T-helper 9 cell (primary cell): ENCODE measurements around the gene ANKRD37.

ENCODE experiments used
- DNase-seq: peaks from one replicate; pipeline ENCODE4 v3.0.0-alpha.2; 2020

Gene ANKRD37

GRCh38 chr4:185381288-185382196 is 15.1 kb upstream of the ANKRD37 start:
- no peak for DNase-seq

GRCh38 chr4:185382754-185383153 is 13.9 kb upstream of the ANKRD37 start:
- DNase-seq, result no peak

GRCh38 chr4:185383451-185383850 is 13.2 kb upstream of the ANKRD37 start:
- no peak for DNase-seq

GRCh38 chr4:185384061-185384460 is 12.6 kb upstream of the ANKRD37 start:
- DNase-seq, result no peak

- no peak for DNase-seq
These were observed 11.7 kb upstream of the ANKRD37 start for GRCh38 chr4:185384930-185385331.

GRCh38 chr4:185387957-185388356 is 8.7 kb upstream of the ANKRD37 start:
- DNase-seq, result no peak

- DNase-seq, result no peak
These were observed 5.7 kb upstream of the ANKRD37 start for GRCh38 chr4:185390941-185391340.

GRCh38 chr4:185392156-185392555 is 4.5 kb upstream of the ANKRD37 start:
- DNase-seq, result no peak

GRCh38 chr4:185394568-185395237 is 1.9 kb upstream of the ANKRD37 start:
- no peak for DNase-seq

- no peak for DNase-seq
These were observed 1.2 kb upstream of the ANKRD37 start, which contains the start of gene LRP2BP for GRCh38 chr4:185395238-185395955. Gene LRP2BP, minus strand, starts transcription at chr4:185395924. Its CDS starts 17,738 bp downstream, at chr4:185378186.

GRCh38 chr4:185395956-185396723 is 501 bp upstream of the ANKRD37 start:
- peak; percentile 90 for DNase-seq

- DNase-seq, result no peak
These were observed 2.0 kb downstream of the ANKRD37 start for GRCh38 chr4:185398618-185399017.

- no peak for DNase-seq
These were observed 2.8 kb downstream of the ANKRD37 start for GRCh38 chr4:185399466-185399865.

- no peak for DNase-seq
These were observed 7.4 kb downstream of the ANKRD37 start for GRCh38 chr4:185404031-185404430.

- DNase-seq, result no peak
These were observed 8.8 kb downstream of the ANKRD37 start for GRCh38 chr4:185405296-185405999.

GRCh38 chr4:185408432-185408831 is 11.8 kb downstream of the ANKRD37 start:
- DNase-seq, result no peak

- no peak for DNase-seq
These were observed 15.2 kb downstream of the ANKRD37 start for GRCh38 chr4:185411849-185412248.

GRCh38 chr4:185412412-185412811 is 15.8 kb downstream of the ANKRD37 start:
- DNase-seq, result no peak

- DNase-seq, result no peak
These were observed 20.3 kb downstream of the ANKRD37 start for GRCh38 chr4:185416955-185417354.

- no peak for DNase-seq
These were observed 24.9 kb downstream of the ANKRD37 start for GRCh38 chr4:185421366-185422124.
